NCI-H748 (cell line): Measurements from ENCODE around the gene DSG1.
"Not testable (repeated sequence)": the region's sequence is repeated elsewhere in the genome, so short reads cannot be mapped to it uniquely, and the experiment has no call there.

Experiments
- DNase-seq: peaks from one replicate; lab custom pipeline; 2025; ENCODE audit not compliant: unreplicated experiment; lab: John Stamatoyannopoulos, UW

DSG1 gene

DNA sequence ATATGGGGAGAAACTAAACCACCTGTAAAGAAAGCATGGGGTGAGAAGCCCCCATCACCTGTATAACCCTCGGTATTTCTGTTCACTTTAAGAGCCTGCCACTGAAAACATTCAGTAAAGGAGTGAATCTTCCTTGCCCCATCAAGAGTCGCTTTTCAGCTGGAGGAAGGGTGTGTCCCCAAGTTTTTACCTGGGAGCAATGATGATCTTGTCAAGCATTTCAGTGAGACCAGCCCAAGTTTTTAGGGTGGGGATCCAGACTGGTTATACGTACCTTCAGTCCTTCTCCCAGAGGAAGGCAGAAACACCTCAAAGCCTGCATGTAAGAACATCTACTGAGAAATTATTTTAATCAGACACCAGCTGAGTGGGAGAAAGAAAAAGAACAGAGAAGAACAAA is at the start of gene DSG1:
Gene DSG1, plus strand, starts transcription at position 301 of the 400 bp plus-strand sequence. CDS start 141 bp downstream, outside the sequence.
- no peak for DNase-seq

GRCh38 chr18:31268985-31269406 is 49.0 kb upstream of the DSG1 start:
- no peak for DNase-seq

DNA sequence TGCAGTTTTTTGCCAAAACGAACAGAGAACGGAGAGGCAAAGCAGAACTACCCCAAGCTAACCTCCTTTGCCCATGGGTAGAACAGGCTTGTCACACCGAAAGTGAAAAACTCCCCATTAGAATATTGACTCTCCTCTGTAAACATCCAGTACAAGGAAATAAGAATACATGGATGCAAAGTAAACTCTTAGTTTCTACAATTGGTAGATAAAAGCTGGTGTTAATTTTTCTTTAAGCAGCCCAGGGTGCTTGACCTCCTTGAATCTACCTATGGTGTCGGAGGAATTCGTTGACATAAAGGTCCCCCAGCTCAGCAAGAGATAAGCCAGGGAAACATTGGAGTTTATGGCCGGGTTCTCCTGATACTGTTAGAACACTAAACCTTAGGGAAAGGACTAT is 48.4 kb upstream of the DSG1 start:
- no peak for DNase-seq

- no peak for DNase-seq
Observed at GRCh38 chr18:31270578-31270977, 47.4 kb upstream of the DSG1 start.

DNA sequence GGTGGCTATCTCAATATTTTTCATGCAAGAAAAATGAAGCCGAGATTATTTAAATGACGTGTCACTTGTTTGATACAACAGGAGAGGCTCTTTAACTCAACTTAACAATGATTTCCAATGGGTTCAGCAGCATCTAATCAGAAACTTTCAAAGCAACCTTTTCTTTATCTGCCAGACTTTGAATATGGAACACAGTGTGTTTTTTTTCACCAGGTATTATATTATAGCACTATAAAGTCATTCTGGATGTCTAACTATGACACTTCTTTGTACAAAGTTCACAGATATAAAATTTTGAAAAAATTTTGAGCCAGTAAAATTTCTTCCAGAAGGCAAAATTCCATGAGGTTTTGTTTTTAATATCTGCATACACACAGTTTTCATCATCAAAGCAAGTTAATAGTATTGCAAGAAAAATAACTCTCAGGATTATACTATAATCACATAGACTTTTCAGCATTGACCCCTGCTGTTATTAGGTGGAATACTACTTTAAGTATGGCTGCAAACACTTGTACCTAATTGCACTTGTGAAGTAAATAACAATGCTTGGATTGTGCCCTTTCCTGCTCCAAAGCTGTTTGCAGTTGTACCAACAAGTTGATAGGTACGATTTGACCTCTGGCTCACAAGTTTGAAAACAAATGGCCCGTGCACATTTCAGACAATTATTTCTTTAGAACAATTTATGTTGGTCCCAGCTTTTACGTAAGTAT is 44.0 kb upstream of the DSG1 start:
- DNase-seq, result peak; percentile 45

GRCh38 chr18:31274931-31275330 is 43.0 kb upstream of the DSG1 start:
- peak; percentile 74 for DNase-seq

GRCh38 chr18:31275722-31276463 is 42.1 kb upstream of the DSG1 start:
- DNase-seq, result no peak

DNA sequence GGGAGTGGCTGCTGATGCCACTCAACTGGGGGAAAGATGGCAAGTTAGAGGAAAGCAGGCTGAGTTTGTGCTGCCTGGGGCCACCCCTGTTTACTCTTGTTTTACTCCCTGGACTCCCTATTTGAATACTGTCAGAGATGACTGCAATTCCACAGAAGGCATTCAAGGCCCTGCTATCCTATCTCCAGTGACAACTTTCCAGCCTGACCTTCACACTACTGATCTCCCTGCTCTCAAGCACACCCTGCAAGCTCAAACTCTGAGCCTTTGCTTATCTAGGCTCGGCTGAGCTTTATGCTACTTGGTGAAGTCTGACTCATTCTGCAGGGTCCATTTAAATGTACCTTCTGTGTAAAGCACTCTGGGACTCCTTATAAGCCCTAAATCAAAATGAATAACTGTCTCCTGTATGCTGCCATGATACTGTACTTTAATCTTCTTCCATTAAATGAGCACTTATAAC is 39.3 kb upstream of the DSG1 start:
- no peak for DNase-seq

DNA sequence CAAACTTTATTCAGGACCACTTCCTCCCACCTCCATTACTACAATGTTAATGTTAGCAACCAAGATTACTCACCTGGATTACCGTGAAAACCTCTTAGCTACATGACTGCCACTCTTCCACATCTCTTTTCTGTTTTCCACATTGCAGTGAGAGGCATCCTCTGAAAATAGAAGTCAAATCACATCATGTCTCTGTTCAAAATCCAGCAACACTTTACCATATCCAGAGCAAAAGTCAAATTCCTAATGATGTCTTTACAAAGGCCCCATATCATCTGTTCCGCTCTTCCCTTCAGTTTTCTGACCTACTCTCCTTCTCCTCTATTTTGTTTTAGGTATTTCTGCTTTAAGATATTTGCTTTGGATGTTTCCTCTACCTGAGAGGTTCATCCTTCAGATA is 37.5 kb upstream of the DSG1 start:
- no peak for DNase-seq

DNA sequence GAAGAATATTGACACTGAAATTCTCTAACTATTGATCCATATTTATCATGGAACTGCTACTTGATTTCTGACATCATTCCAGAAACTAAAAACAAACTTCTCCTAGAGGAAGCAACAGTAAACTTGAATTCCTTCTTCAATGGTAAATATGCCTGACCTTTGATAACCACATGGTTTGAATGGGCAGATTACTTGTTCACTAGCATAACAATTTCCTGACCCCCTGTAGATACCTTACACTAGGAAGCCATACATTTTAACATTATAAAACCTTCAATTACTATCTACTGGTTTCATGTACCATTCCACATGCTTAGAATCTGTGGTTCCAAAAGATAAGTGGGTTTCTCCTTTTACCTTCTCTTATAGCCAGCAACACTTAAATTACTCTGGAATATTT is 36.5 kb upstream of the DSG1 start:
- no peak for DNase-seq

DNA sequence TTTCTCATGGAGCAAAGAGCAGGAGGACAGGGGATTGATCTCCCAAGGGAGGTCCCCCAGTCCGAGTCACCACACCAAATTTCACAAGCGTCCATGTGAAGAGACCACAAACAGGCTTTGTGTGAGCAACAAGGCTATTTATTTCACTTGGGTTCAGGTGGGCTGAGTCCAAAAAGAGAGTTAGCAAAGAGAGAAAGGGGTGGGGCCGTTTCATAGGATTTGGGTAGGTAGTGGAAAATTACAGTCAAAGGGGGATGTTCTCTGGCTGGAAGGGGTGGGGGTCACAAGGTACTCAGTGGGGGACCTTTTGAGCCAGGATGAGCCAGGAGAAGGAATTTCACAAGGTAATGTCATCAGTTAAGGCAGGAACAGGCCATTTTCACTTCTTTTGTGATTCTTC is 28.5 kb upstream of the DSG1 start:
- DNase-seq, result not testable (repeated sequence)

GRCh38 chr18:31291688-31292087 is 26.3 kb upstream of the DSG1 start:
- DNase-seq, result no peak

DNA sequence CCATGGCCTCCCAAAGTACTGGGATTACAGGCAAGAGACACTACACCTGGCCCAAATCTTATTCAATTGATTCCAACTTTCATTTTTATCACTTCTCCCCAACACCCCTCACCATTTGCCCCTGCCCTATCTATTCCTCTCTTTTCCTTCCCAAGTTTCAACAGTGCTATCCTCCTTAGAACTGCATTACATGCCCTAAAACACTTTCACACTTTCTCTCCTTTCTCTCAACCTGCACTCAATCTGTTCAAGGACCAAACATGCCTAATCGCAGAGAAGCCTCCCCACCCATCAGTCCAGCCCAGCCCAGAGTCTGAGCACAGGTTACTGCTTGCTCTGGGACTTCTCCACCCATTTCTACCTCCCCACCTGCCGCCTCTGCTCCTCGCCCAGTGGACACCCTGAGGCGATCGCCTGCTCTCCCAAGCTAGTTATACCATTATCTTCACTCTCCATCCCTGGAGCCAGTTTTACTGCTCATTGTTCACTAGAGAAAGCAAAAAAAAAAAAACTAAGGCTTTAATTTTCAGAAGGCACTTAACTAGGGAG is 23.7 kb upstream of the DSG1 start:
- no peak for DNase-seq

- DNase-seq, result no peak
Observed at GRCh38 chr18:31297248-31297647, 20.7 kb upstream of the DSG1 start.

DNA sequence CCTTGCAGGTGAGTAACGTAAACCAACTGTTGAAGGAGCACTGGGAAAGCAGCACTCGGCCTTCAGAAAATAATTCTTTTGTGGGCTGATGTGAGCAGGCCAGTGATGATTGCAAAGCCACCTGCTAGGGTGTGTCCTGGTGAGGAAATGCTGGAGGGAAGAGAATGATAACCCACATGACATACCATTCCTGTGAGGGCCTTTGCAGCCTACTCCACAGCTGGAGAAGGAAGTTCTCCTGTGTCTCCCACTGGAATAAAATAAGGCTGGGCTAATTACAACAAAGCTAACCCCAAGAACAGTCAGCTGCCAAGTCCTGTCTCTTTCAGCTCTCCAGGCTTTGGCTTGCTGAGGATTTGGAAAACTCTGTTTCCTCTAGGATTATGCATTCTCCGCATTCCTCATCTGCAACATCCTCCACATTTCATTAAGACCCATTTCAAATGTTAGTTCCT is 16.7 kb upstream of the DSG1 start:
- no peak for DNase-seq

- no peak for DNase-seq
Observed at GRCh38 chr18:31302991-31303390, 15.0 kb upstream of the DSG1 start.

DNA sequence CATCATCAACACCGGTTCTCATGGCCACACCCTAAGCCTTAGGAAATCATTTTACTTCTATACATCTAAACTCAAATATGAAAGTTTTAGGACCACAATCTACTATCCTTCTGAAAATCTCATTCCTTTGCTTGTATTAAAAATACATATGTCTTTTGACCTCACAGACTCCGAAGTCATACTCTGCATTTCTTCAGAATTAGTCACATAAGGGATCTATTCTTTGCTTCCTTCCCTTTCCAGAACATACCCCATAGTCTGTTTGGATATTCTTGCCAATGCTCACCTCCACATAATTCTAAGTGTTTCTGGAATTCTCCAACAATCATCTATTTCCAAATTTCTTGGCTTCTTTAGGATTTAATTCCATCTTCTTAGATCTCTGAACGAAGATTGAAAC is 14.2 kb upstream of the DSG1 start:
- DNase-seq, result no peak

GRCh38 chr18:31309115-31309514 is 8.8 kb upstream of the DSG1 start:
- DNase-seq, result no peak

DNA sequence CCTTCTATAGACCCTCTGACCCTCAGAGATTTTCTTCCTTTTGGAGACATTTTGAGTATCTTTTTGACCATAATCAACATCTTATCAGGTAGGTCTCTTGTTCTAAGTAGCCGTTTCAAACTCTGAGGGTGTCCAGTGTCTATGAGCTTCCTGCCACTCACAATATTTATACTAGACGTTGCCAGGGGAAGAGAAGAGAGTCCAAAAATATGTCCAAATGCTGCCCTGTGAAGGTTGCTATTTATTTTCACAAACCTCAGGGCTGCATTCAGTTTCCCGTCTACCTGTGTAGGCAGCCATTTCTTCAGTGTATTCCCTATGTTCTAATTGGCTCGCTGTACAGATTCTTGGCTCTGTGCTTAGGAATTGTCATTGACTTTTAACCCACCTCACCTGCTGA is 986 bp upstream of the DSG1 start:
- DNase-seq, result no peak

- no peak for DNase-seq
Observed at GRCh38 chr18:31321719-31322118, 3.8 kb downstream of the DSG1 start.

DNA sequence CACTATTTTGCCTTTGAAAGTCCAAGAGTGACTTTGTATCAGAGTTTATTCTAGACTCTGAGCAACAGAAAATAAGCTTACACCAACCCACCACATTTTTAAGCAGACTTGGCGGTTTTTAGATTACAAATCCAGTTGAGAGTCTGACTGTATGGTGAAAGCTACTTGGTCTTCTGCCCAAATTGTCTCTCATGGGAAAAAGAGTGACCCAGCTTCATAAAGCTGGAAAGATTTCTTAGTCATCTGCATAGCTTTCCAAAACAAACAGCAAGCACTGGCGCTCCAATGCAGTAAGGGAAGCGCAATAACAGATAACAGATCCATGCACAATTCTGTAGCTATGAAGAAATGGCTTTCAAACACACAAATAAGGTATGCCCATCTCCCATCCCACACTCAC is 7.1 kb downstream of the DSG1 start:
- no peak for DNase-seq

DNA sequence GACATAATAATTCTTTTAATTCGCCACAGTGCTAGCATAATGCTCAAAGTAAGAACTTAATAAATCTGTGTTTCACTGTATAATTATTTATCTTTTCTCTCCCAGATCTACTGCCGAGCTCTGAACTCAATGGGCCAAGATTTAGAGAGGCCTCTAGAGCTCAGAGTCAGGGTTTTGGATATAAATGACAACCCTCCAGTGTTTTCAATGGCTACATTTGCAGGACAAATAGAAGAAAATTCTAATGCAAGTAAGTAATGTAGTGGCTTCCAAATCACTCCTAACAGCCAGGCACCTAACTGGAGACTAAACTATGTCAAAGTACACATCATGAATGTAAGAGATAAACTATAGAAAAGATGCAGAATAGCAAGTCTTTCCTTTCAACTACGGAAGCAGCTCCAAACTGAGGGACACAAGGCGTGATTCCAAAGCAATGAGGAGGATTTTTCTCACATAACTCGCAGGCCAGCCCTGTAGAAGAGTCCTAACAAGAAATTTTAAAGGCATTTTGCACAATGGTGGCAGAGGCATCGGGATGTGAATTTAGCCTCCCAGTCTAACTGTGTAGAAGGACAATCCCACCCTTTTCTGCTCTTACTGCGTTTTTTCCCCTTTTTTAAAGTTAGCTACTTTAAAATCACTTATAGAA is 12.0 kb downstream of the DSG1 start:
- no peak for DNase-seq
